Peyer's patch (tissue), 4 donors: ENCODE data around the gene OR51B4. TPM values are rescaled to one million over a fixed set of nuclear protein-coding genes. Genes with fewer than 3 reads are reported as not detected.
"Not testable (repeated sequence)": the region's sequence is repeated elsewhere in the genome, so short reads cannot be mapped to it uniquely, and the experiment has no call there.

Experiments used
- DNase-seq, 3 donors: peaks; one replicate each; pipeline ENCODE4 v3.0.0-alpha.2; 2017 to 2019
- H3K27ac ChIP-seq, 4 donors: fragments of 200-600 bp; sonication (generic); one replicate each; pipeline ENCODE4 v1.5.1; 2016 to 2019
- H3K27me3 ChIP-seq, 2 donors: fragments of 200-600 bp; sonication (generic); one replicate each; pipeline ENCODE4 v1.5.1; 2019
- H3K36me3 ChIP-seq, 3 donors: fragments of 200-600 bp; sonication (generic); one replicate each; pipeline ENCODE4 v1.5.1; 2016 to 2019
- H3K4me1 ChIP-seq, 4 donors: fragments of 200-600 bp; sonication (generic); one replicate each; pipeline ENCODE4 v1.5.1; 2016 to 2019
- H3K4me3 ChIP-seq, 4 donors: fragments of 200-600 bp; sonication (generic); 1 replicate in 3 of 4; 2 replicates in 1 of 4; pipeline ENCODE4 v1.5.1; 2016 to 2019; ENCODE audit warnings: mild to moderate bottlenecking in 1 of 4
- H3K9me3 ChIP-seq, 4 donors: fragments of 200-600 bp; sonication (generic); one replicate each; pipeline ENCODE4 v1.5.1; 2016 to 2019; ENCODE audit warnings: mild to moderate bottlenecking in 1 of 4
- CTCF ChIP-seq, 6 experiments: fragments of 450-650 bp in 4 of 6; fragments of 200-600 bp in 2 of 6; sonication (generic) in 1 of 6; IDR thresholded peaks; one replicate each; pipeline ENCODE4 v1.5.1; 2017 to 2019; ENCODE audit warnings: antibody characterized with exemption in 6 of 6, mild to moderate bottlenecking in 3 of 6, moderate library complexity in 1 of 6
- POLR2A ChIP-seq, 2 donors: fragments of 450-650 bp; IDR thresholded peaks; one replicate each; pipeline ENCODE4 v1.5.1; 2017; ENCODE audit warnings: antibody characterized with exemption in 2 of 2, mild to moderate bottlenecking in 2 of 2, moderate library complexity in 2 of 2
- total RNA-seq, 4 donors: library from RNA; depleted of rRNA; stranded (reverse); fragments of >200 nt; gene quantifications; one replicate each; pipeline ENCODE4 v1.1.0, GENCODE V29; 2016

The OR51B4 gene
- total RNA-seq, 4 donors from 2014 or later, result not detected

- no peak overlapping the region for H3K4me3 ChIP-seq
- DNase-seq, result no peak
- TF ChIP-seq CTCF (IDR thresholded peaks at IDR 0.05) (no peak), POLR2A (IDR thresholded peaks at IDR 0.05) (no peak)
These were observed 15.5 kb upstream of the OR51B4 start for GRCh38 chr11:5317292-5317691.

GRCh38 chr11:5313326-5314023, 11.7 kb upstream of the OR51B4 start:
- not testable (repeated sequence) for H3K4me3 ChIP-seq, H3K9me3 ChIP-seq, H3K27me3 ChIP-seq, H3K27ac ChIP-seq, H3K36me3 ChIP-seq, DNase-seq, H3K4me1 ChIP-seq

More at GRCh38 chr11:5317292-5317691, 15.5 kb upstream of the OR51B4 start:
- Histone ChIP-seq H3K36me3 (no peaks in the 10 kb centered on the region), H3K27ac (no peak overlapping the region), H3K4me1 (no peaks in the 10 kb centered on the region), H3K9me3 (no peaks in the 10 kb centered on the region), H3K27me3 (no peaks in the 10 kb centered on the region)

- Histone ChIP-seq H3K27ac (no peak overlapping the region), H3K9me3 (no peaks in the 10 kb centered on the region), H3K36me3 (no peaks in the 10 kb centered on the region), H3K4me1 (no peaks in the 10 kb centered on the region), H3K27me3 (no peaks in the 10 kb centered on the region), H3K4me3 (no peak overlapping the region)
- no peak for TF ChIP-seq CTCF (IDR thresholded peaks at IDR 0.05)
- no peak for TF ChIP-seq POLR2A (IDR thresholded peaks at IDR 0.05)
- no peak for DNase-seq
These were observed 8.7 kb upstream of the OR51B4 start for GRCh38 chr11:5310423-5310822.

GRCh38 chr11:5307256-5308019, 5.7 kb upstream of the OR51B4 start:
- no peaks in the 10 kb centered on the region for H3K27me3 ChIP-seq

GRCh38 chr11:5304046-5304445, 2.3 kb upstream of the OR51B4 start:
- TF ChIP-seq POLR2A (IDR thresholded peaks at IDR 0.05) (no peak), CTCF (IDR thresholded peaks at IDR 0.05) (no peak)
- no peak for DNase-seq

More at GRCh38 chr11:5307256-5308019, 5.7 kb upstream of the OR51B4 start:
- H3K4me1 ChIP-seq, result no peaks in the 10 kb centered on the region
- no peak for DNase-seq
- H3K9me3 ChIP-seq, result no peaks in the 10 kb centered on the region
- TF ChIP-seq POLR2A (IDR thresholded peaks at IDR 0.05) (no peak), CTCF (IDR thresholded peaks at IDR 0.05) (no peak)
- no peak overlapping the region for H3K4me3 ChIP-seq
- H3K36me3 ChIP-seq, result no peaks in the 10 kb centered on the region
- no peak overlapping the region for H3K27ac ChIP-seq

GRCh38 chr11:5303626-5304025, 1.9 kb upstream of the OR51B4 start:
- Histone ChIP-seq H3K36me3 (no peaks in the 10 kb centered on the region), H3K4me1 (no peaks in the 10 kb centered on the region), H3K9me3 (no peaks in the 10 kb centered on the region), H3K27me3 (no peaks in the 10 kb centered on the region), H3K27ac (no peak overlapping the region), H3K4me3 (no peak overlapping the region)
- DNase-seq, result no peak
- TF ChIP-seq CTCF (IDR thresholded peaks at IDR 0.05) (no peak), POLR2A (IDR thresholded peaks at IDR 0.05) (no peak)

More at GRCh38 chr11:5304046-5304445, 2.3 kb upstream of the OR51B4 start:
- no peak overlapping the region for H3K27ac ChIP-seq
- no peaks in the 10 kb centered on the region for H3K27me3 ChIP-seq
- H3K9me3 ChIP-seq, result no peaks in the 10 kb centered on the region
- H3K4me3 ChIP-seq, result no peak overlapping the region
- H3K36me3 ChIP-seq, result no peaks in the 10 kb centered on the region
- H3K4me1 ChIP-seq, result no peaks in the 10 kb centered on the region
